Stimulated activated CD8-positive, alpha-beta memory T cell treated with anti-CD3 and anti-CD28 coated beads, Interleukin-12 subunit alpha, Interleukin-12 subunit beta, amount 100 ng/mL, for 4 hours (primary cell): ENCODE results near the gene KIAA0753.

Experiments
- DNase-seq: peaks from one replicate; pipeline ENCODE4 v3.0.0-alpha.2; 2020; ENCODE audit warnings: low read depth

Gene KIAA0753

GRCh38 chr17:6640536-6641246 lies at the start of gene KIAA0753, which contains the start of gene TXNDC17:
TSS of gene KIAA0753 (minus strand) at chr17:6640711. CDS start at chr17:6635103, 5,608 bp downstream.
TSS of gene TXNDC17 (plus strand) at chr17:6641060. CDS start at chr17:6641083, 23 bp downstream.
- DNase-seq: peak; percentile 86

GRCh38 chr17:6688944-6689343 lies 48.4 kb upstream of the KIAA0753 start:
- DNase-seq: no peak

DNA sequence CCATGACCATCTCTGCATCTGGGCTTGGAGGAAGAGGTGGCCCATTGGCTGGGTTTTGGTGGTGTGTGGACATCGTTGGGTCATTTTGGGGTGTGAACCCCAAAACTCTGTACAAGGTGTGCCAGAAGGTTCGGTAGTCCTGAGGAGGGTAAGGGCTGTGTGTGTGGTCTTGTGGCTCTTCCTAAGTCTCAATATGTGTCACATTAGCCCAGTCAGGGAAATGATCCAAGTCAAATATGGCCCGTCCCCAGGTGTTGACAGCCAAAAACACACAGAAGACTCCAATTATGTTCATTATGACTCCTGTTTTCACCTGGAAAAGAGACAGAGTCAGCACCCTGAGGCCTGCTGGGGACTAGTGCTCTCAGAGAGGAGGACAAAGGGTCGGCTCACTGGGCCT lies 45.5 kb upstream of the KIAA0753 start:
- DNase-seq: no peak

DNA sequence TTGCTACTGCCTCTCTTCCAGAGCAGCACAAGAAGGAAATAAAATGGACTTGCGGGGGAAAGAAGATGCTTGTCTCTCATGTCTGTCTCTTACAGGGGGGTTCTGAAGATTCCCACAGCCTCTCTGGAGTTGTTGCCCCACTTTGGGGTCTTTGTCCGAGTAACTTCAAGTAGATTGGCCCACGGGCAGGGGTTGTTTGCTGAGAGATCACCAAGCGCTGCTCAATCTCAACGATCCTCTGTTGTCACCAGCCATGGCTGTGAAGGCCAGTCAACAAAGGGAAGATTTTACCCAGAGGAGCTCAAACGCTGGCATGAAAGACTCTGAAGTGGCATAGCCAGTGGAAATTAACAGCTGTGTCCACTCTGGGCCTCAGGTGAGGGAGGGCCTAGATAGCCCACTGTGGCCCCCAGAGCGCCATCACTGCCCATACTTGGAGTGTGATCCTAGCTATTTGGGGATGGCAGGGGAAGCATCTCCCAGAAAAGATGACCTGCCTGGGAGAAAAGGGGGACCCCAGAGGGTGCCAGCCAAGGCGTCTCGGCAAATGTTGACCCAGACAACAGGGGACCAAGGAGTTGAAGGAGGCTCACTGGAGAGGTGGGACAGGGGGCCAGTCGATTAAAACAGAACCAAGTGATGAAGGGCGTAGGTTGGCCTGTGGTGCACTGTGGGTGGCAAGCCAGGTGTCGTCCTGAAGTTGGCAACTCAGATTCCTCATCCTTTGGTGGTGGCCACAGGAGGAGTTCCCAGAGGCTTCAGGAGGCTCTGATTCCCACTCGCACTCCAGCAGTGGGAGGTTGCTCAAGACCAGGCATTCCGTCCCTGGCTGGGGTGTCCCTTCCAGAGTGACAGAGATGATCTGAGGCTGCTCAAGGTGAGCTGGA lies 44.6 kb upstream of the KIAA0753 start:
- DNase-seq: no peak

GRCh38 chr17:6684460-6684783 lies 43.9 kb upstream of the KIAA0753 start:
- no peak for DNase-seq

DNA sequence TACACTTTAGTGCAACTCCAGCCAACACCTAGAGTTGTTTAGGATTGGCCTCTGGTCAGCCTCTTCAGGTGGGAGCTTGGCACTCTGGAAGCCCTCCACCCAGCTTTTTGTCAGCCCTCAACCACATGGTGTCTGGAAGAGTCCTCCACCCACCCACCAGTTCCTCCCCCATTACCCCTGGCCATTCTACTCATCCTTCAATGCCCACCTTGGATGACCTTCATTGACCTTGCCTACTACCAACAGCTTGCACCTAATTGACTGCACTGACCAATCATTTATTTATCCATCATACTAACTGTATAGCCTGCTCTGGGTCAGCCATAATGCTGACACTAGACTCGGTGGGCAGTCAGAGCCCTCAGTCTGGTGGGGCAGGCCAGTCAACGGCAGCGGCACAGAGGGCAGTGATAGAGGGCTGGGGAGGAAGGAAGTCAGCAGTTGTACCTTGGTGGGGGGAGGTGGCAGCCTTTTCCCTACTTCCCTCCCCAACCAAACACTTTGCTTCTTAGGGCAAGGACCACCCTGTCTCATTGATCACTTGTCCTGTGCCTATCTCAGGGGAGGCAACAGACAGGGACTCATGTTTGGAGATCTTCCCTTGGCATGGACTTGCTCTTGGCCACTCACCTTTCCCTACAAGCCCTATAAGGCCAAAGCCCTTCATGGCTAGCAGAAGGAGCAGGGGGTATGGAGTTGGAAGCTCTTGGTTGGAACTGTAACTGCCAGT lies 43.4 kb upstream of the KIAA0753 start:
- no peak for DNase-seq

GRCh38 chr17:6683081-6683684 lies 42.7 kb upstream of the KIAA0753 start:
- DNase-seq: no peak

DNA sequence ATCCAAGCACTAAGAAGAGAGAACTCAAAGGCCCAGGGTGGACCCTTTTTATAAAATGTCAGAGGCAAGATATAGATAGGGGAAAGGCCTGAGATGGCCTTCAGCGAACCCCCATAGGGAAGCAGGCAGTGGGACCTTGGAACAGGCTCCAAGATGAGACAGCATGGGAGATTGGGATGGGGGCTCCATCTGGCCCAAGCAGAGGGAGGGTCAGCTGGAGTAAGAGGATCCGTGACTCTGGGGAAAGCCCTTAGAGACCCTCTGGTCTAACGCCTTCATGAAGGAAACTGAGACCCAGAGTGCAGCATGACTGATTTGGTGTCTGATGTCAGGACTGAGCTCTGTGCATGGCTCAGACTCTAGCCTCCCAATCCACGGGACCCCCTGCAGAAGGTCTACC lies 41.8 kb upstream of the KIAA0753 start:
- DNase-seq: no peak

DNA sequence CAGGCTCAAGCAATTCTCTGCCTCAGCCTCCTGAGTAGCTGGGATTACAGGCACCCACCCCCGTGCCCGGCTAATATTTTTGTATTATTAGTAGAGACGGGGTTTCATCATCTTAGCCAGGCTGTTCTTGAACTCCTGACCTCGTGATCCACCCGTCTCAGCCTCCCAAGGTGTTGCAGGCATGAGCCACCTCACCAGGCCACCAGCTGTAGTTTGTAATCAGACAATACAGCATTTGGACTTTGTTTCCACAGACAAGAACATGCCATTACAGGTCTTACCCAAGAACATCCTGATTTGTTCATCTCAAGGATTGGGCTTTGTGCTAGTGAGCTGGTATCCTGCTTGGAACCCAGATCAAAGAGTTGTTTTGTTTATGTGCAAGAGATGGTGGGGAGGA lies 41.2 kb upstream of the KIAA0753 start:
- DNase-seq: no peak

GRCh38 chr17:6681176-6681575 lies 40.7 kb upstream of the KIAA0753 start:
- no peak for DNase-seq

- DNase-seq: no peak
Measured at GRCh38 chr17:6679241-6679640, 38.7 kb upstream of the KIAA0753 start.

- no peak for DNase-seq
Measured at GRCh38 chr17:6677946-6678345, 37.4 kb upstream of the KIAA0753 start.

- DNase-seq: no peak
Measured at GRCh38 chr17:6677158-6677831, 36.8 kb upstream of the KIAA0753 start.

- no peak for DNase-seq
Measured at GRCh38 chr17:6676802-6677157, 36.3 kb upstream of the KIAA0753 start.

- no peak for DNase-seq
Measured at GRCh38 chr17:6675201-6675825, 34.8 kb upstream of the KIAA0753 start.

DNA sequence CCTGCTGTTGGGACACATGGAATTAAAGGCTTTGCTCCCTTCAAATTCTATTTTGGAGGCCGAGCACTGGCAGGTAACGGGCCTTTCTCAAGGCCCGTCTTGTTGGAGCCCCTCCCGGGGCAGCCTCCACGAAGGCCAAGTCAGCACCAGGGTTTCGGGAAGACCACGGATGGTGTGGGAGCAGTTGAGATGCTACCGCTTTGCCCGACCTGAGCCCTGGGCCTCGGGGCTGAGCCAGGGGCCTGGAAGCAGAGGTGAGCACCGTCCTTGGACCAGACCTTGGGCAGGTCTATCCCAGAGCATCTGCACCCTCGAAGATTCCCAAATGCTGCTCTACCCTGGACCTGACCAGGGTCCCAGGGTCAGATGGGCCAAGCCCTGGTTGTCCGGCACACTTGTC lies 34.1 kb upstream of the KIAA0753 start:
- DNase-seq: no peak

DNA sequence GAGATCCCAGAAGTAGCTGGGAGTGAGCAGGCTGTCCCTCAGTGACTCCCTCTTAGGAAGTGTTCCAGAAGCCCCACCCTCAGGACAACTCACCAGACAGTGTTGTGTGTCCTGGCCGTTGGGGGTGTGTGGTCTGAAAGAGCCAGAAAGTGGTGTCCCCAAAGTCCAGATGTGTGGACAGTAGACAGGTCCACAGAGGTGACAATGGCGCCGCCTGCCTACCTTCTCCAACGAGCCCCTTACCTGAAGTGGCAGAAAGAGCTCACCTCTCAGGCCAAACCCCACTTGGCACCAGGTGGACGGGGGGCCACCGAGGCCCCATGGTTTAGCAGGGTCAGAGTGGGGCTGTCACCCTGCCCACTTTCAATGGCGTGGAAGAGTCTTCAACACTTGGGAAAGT lies 30.9 kb upstream of the KIAA0753 start:
- DNase-seq: no peak

- no peak for DNase-seq
Measured at GRCh38 chr17:6670999-6671398, 30.5 kb upstream of the KIAA0753 start.

- DNase-seq: no peak
Measured at GRCh38 chr17:6670571-6670970, 30.1 kb upstream of the KIAA0753 start.

GRCh38 chr17:6669479-6670212 lies 29.1 kb upstream of the KIAA0753 start:
- DNase-seq: no peak
